SKM-1 treated with dmso at 0.1 percent for 144 hours (cell line): ENCODE results near the gene CD53.
"Not testable (repeated sequence)": the region's sequence is repeated elsewhere in the genome, so short reads cannot be mapped to it uniquely, and the experiment has no call there.

Experiments used
- DNase-seq: peaks from one replicate; lab custom pipeline; 2025; ENCODE audit not compliant: unreplicated experiment; lab: John Stamatoyannopoulos, UW

CD53 gene

GRCh38 chr1:110915804-110916203 is 42.9 kb downstream of the CD53 start:
- no peak for DNase-seq

- no peak for DNase-seq
Observed at GRCh38 chr1:110916274-110916668, 43.3 kb downstream of the CD53 start.

GRCh38 chr1:110916669-110917306 is 43.8 kb downstream of the CD53 start:
- DNase-seq = no peak

GRCh38 chr1:110918016-110918415 is 45.1 kb downstream of the CD53 start:
- no peak for DNase-seq

- DNase-seq = no peak
Observed at GRCh38 chr1:110921953-110922352, 49.0 kb downstream of the CD53 start.

GRCh38 chr1:110927484-110928075 is 54.6 kb downstream of the CD53 start:
- no peak for DNase-seq

GRCh38 chr1:110928191-110928590 is 55.2 kb downstream of the CD53 start:
- DNase-seq = no peak

GRCh38 chr1:110928904-110929303 is 56.0 kb downstream of the CD53 start:
- DNase-seq = no peak

- DNase-seq = not testable (repeated sequence)
Observed at GRCh38 chr1:110931097-110931496, 58.1 kb downstream of the CD53 start.

- DNase-seq = no peak
Observed at GRCh38 chr1:110936567-110936966, 63.6 kb downstream of the CD53 start.

GRCh38 chr1:110944806-110945205 is 71.9 kb downstream of the CD53 start:
- no peak for DNase-seq

- no peak for DNase-seq
Observed at GRCh38 chr1:110945626-110946025, 72.7 kb downstream of the CD53 start.

- DNase-seq = no peak
Observed at GRCh38 chr1:110948038-110948810, 75.3 kb downstream of the CD53 start.
